Endothelial cell of umbilical vein (primary cell): ENCODE results near the gene SIPA1L3. TPM values are rescaled to one million over a fixed set of nuclear protein-coding genes. Genes with fewer than 3 reads are reported as not detected.

ENCODE experiments used
- BruUV-seq: library from RNA; stranded (reverse); fragments of 400-500 nt; replicated peaks from 2 replicates; lab custom pipeline; 2021; lab: Mats Ljungman, UMichigan
- CTCF ChIA-PET: fragments of 300-600, 350-600 bp; sonication (Branson Sonifier 250); formaldehyde crosslinking; loops from one replicate; lab custom pipeline; 2021; ENCODE audit warnings: antibody characterized with exemption, inconsistent platforms; lab: Charles Lee
- POLR2A ChIA-PET: fragments of 300-600, 350-600 bp; sonication (Branson Sonifier 250); formaldehyde crosslinking; loops from one replicate; lab custom pipeline; 2021; ENCODE audit warnings: antibody characterized with exemption, inconsistent platforms; lab: Charles Lee
- DNase-seq: peaks from one replicate; pipeline ENCODE4 v3.0.0-alpha.2; 2011; ENCODE audit warnings: low read depth, low spot score
- FAIRE-seq: peaks from 2 replicates; lab custom pipeline; 2011; peaks lifted over from hg19 to GRCh38; lab: Jason Lieb, UNC
- H2AFZ ChIP-seq: 2 replicates; pipeline ENCODE4 v1.6.0; 2012; ENCODE audit warnings: low read depth, low read length, control low read depth, inconsistent platforms
- H3K27ac ChIP-seq: 2 replicates; pipeline ENCODE4 v1.5.1; 2011; ENCODE audit warnings: low read depth, mild to moderate bottlenecking, control low read depth, low read length, moderate library complexity; ENCODE audit not compliant: insufficient read depth
- H3K27me3 ChIP-seq, 2 experiments: 2 replicates each; pipeline versions ENCODE4 v1.6.0 to v1.6.1; 2011; ENCODE audit warnings: low read length in 2 of 2, mixed read lengths in 1 of 2; ENCODE audit not compliant: control insufficient read depth in 2 of 2, insufficient read depth in 2 of 2
- H3K36me3 ChIP-seq, 2 experiments: 2 replicates in 1 of 2; 3 replicates in 1 of 2; pipeline ENCODE4 v1.5.1; 2011; ENCODE audit warnings: low read length in 2 of 2, mild to moderate bottlenecking in 1 of 2, moderate library complexity in 1 of 2; ENCODE audit not compliant: control insufficient read depth in 2 of 2, insufficient read depth in 2 of 2; ENCODE audit errors: extremely low read depth in 1 of 2
- H3K4me1 ChIP-seq: 3 replicates; pipeline ENCODE4 v1.5.1; 2011; ENCODE audit warnings: mild to moderate bottlenecking, low read length; ENCODE audit not compliant: control insufficient read depth, insufficient read depth; ENCODE audit errors: extremely low read depth
- H3K4me2 ChIP-seq: 2 replicates; pipeline ENCODE4 v1.6.1; 2011; ENCODE audit warnings: low read length, control low read depth, mixed read lengths; ENCODE audit not compliant: insufficient read depth
- H3K4me3 ChIP-seq, 3 experiments: fragments of 200-600 bp in 1 of 3; sonication (generic), shearing (Covaris generic) in 1 of 3; replicated peaks in 1 of 3; 2 replicates each; pipeline ENCODE4 v1.5.1; 2011 to 2016; ENCODE audit warnings: control low read depth in 3 of 3, low read length in 3 of 3, mild to moderate bottlenecking in 2 of 3, inconsistent platforms in 1 of 3, low read depth in 1 of 3, moderate library complexity in 1 of 3; ENCODE audit not compliant: insufficient read depth in 1 of 3
- H3K79me2 ChIP-seq: 2 replicates; pipeline ENCODE4 v1.6.0; 2012; ENCODE audit warnings: low read length, inconsistent platforms; ENCODE audit not compliant: control insufficient read depth, insufficient read depth
- H3K9ac ChIP-seq: replicated peaks from 2 replicates; pipeline ENCODE3; 2011; ENCODE audit warnings: low read length, control low read depth; ENCODE audit not compliant: insufficient read depth; ENCODE audit errors: extremely low read depth
- H3K9me1 ChIP-seq: replicated peaks from 3 replicates; pipeline ENCODE4 v1.6.0; 2011; ENCODE audit warnings: mild to moderate bottlenecking, low read length; ENCODE audit not compliant: control insufficient read depth, insufficient read depth; ENCODE audit errors: extremely low read depth
- H3K9me3 ChIP-seq: replicated peaks from 2 replicates; pipeline ENCODE4 v1.5.1; 2012; ENCODE audit warnings: low read length, inconsistent platforms; ENCODE audit not compliant: control insufficient read depth, insufficient read depth
- H4K20me1 ChIP-seq: replicated peaks from 2 replicates; pipeline ENCODE3; 2011; ENCODE audit warnings: mild to moderate bottlenecking, low read length; ENCODE audit not compliant: control insufficient read depth, insufficient read depth; ENCODE audit errors: extremely low read depth
- EZH2 ChIP-seq: IDR thresholded peaks from 2 replicates; pipeline ENCODE4 v1.6.1; 2012; ENCODE audit warnings: borderline replicate concordance, low read depth, mild to moderate bottlenecking, moderate library complexity, low read length, inconsistent platforms; ENCODE audit not compliant: severe bottlenecking
- FOS ChIP-seq: IDR thresholded peaks from 2 replicates; pipeline ENCODE4 v1.6.1; 2011; ENCODE audit warnings: mild to moderate bottlenecking, low read length, moderate library complexity, borderline replicate concordance; ENCODE audit not compliant: insufficient read depth
- GATA2 ChIP-seq: IDR thresholded peaks from 2 replicates; pipeline ENCODE4 v1.7.0; 2011; ENCODE audit warnings: low read depth, mild to moderate bottlenecking, moderate library complexity, mixed read lengths, low read length; ENCODE audit not compliant: insufficient read length, insufficient read depth
- JUN ChIP-seq: IDR thresholded peaks from 2 replicates; pipeline ENCODE4 v1.6.1; 2011; ENCODE audit warnings: borderline replicate concordance, low read depth; ENCODE audit not compliant: insufficient read length, insufficient read depth
- MYC ChIP-seq: IDR thresholded peaks from one replicate; pipeline ENCODE4 v1.6.1; 2011; ENCODE audit warnings: mild to moderate bottlenecking, low read depth, low read length
- POLR2A ChIP-seq: IDR thresholded peaks from 2 replicates; pipeline ENCODE4 v1.6.1; 2012; ENCODE audit warnings: low read depth, mild to moderate bottlenecking, control low read depth, low read length
- POLR2AphosphoS5 ChIP-seq: IDR thresholded peaks from 2 replicates; pipeline ENCODE4 v1.6.1; 2012; ENCODE audit warnings: low read depth, mild to moderate bottlenecking, control low read depth, low read length, moderate library complexity; ENCODE audit not compliant: insufficient read depth
- dilution Hi-C: fragments of 300-500 bp; cut with MboI; formaldehyde crosslinking; loops from one replicate; pipeline ENCODE4 v1.15.0; 2019; ENCODE audit warnings: low sequenced_read_pairs; ENCODE audit not compliant: extremely low pct_ligation_motif_present
- intact Hi-C: fragments of 100-400 bp; cut with micrococcal nuclease; formaldehyde crosslinking; loops from one replicate; pipeline ENCODE4 v1.10.0; 2022
- polyA plus RNA-seq, 4 experiments: library from polyadenylated mRNA; depleted of rRNA in 3 of 4; stranded (reverse) in 3 of 4; unstranded in 1 of 4; fragments of >200 nt; gene quantifications; 2 replicates each; pipeline versions ENCODE4 v1.2.1 to v1.2.3, GENCODE V29; 2011 to 2012; ENCODE audit warnings: missing spikeins in 1 of 4
- total RNA-seq: library from RNA; stranded (reverse); gene quantifications from 2 replicates; pipeline ENCODE4 v1.2.3, GENCODE V29; 2021
- TF ChIP-seq, protein P1 (sequence below), 2 donors: IDR thresholded peaks; 1 replicate in 1 of 2; 2 replicates in 1 of 2; pipeline ENCODE4 v1.5.1; 2011; ENCODE audit warnings: low read length in 2 of 2, mild to moderate bottlenecking in 2 of 2, moderate library complexity in 2 of 2, control low read depth in 1 of 2, inconsistent platforms in 1 of 2, low read depth in 1 of 2; ENCODE audit not compliant: insufficient read depth in 1 of 2; ENCODE audit errors: extremely low read depth in 1 of 2
- TF ChIP-seq, protein P2 (sequence below): IDR thresholded peaks from 2 replicates; pipeline ENCODE4 v1.6.1; 2011; ENCODE audit not compliant: insufficient read depth, insufficient read length

Gene SIPA1L3
- total and polyA plus RNA-seq, 2 donors (not counting 3 experiments of a cell fraction or from before 2014, with no cell fraction given): 14.2 to 47.2 TPM

DNA sequence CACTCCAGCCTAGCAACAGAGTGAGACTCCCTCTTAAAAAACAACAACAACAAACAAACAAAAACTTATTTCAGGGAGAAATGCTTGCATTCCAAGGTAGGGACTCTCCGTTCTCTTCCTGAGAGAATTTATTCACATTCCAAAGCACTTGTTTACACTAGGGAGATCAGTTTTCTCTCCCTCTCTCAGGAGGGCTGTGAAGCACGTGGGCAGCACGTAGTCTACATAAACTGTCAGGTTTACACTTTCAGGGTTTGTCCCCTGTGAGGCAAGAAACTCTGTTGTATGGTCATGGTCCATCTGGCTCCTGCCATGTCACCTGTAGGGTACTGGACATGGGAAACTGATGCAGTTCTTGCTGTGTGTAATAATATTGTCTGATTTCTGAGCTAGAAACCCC lies 32.2 kb upstream of the SIPA1L3 start:
- Histone ChIP-seq H2AFZ (no peak overlapping the region), H3K4me3 (no peak overlapping the region), H3K36me3 (no peaks in the 10 kb centered on the region), H3K27me3 (no peaks in the 10 kb centered on the region), H3K9ac (no peak overlapping the region), H4K20me1 (no peaks in the 10 kb centered on the region), H3K4me2 (no peak overlapping the region), H3K9me3 (no peaks in the 10 kb centered on the region), H3K4me1 (no peaks in the 10 kb centered on the region), H3K9me1 (no peaks in the 10 kb centered on the region), H3K79me2 (no peaks in the 10 kb centered on the region), H3K27ac (no peak overlapping the region)
- TF ChIP-seq GATA2: no peak
- TF ChIP-seq EZH2: no peak
- TF ChIP-seq, protein P1, sequence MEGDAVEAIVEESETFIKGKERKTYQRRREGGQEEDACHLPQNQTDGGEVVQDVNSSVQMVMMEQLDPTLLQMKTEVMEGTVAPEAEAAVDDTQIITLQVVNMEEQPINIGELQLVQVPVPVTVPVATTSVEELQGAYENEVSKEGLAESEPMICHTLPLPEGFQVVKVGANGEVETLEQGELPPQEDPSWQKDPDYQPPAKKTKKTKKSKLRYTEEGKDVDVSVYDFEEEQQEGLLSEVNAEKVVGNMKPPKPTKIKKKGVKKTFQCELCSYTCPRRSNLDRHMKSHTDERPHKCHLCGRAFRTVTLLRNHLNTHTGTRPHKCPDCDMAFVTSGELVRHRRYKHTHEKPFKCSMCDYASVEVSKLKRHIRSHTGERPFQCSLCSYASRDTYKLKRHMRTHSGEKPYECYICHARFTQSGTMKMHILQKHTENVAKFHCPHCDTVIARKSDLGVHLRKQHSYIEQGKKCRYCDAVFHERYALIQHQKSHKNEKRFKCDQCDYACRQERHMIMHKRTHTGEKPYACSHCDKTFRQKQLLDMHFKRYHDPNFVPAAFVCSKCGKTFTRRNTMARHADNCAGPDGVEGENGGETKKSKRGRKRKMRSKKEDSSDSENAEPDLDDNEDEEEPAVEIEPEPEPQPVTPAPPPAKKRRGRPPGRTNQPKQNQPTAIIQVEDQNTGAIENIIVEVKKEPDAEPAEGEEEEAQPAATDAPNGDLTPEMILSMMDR (IDR thresholded peaks at IDR 0.05; ENCODE audit: extremely low read depth in 1 of 2, insufficient read depth in 1 of 2, low read depth in 1 of 2, low read length in 2 of 2): no peak
- TF ChIP-seq, protein P2, sequence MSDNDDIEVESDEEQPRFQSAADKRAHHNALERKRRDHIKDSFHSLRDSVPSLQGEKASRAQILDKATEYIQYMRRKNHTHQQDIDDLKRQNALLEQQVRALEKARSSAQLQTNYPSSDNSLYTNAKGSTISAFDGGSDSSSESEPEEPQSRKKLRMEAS: no peak
- TF ChIP-seq POLR2A: no peak
- no peak for TF ChIP-seq POLR2AphosphoS5
- TF ChIP-seq JUN: no peak
- no peak for TF ChIP-seq MYC
- no peak for TF ChIP-seq FOS
- DNase-seq (no peak), FAIRE-seq (no peak)
- BruUV-seq: no TSS peak
- intact Hi-C loops (no loop called here), dilution Hi-C loops (no loop called here)
- ChIA-PET CTCF (no interaction called here), POLR2A (no interaction called here)
